ENCODE data around the gene AJAP1. TPM values are rescaled to one million over a fixed set of nuclear protein-coding genes. Genes with fewer than 3 reads are reported as not detected.

The AJAP1 gene
- total RNA-seq, 4 donors from 2014 or later = 0.19 to 0.65 (median 0.22) TPM; not detected in 1

GRCh38 chr1:4769516-4770280, 115.3 kb downstream of the AJAP1 start:
- TF ChIP-seq, protein P1, sequence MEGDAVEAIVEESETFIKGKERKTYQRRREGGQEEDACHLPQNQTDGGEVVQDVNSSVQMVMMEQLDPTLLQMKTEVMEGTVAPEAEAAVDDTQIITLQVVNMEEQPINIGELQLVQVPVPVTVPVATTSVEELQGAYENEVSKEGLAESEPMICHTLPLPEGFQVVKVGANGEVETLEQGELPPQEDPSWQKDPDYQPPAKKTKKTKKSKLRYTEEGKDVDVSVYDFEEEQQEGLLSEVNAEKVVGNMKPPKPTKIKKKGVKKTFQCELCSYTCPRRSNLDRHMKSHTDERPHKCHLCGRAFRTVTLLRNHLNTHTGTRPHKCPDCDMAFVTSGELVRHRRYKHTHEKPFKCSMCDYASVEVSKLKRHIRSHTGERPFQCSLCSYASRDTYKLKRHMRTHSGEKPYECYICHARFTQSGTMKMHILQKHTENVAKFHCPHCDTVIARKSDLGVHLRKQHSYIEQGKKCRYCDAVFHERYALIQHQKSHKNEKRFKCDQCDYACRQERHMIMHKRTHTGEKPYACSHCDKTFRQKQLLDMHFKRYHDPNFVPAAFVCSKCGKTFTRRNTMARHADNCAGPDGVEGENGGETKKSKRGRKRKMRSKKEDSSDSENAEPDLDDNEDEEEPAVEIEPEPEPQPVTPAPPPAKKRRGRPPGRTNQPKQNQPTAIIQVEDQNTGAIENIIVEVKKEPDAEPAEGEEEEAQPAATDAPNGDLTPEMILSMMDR (IDR thresholded peaks at IDR 0.05; ENCODE audit: low read depth) = no peak

GRCh38 chr1:4770713-4771112, 116.3 kb downstream of the AJAP1 start:
- TF ChIP-seq, protein P1 (IDR thresholded peaks at IDR 0.05; ENCODE audit: low read depth) = no peak

GRCh38 chr1:4771267-4771666, 116.9 kb downstream of the AJAP1 start:
- TF ChIP-seq, protein P1 (IDR thresholded peaks at IDR 0.05; ENCODE audit: low read depth) = no peak

- TF ChIP-seq, protein P1 (IDR thresholded peaks at IDR 0.05; ENCODE audit: low read depth) = no peak
These were observed 117.3 kb downstream of the AJAP1 start for GRCh38 chr1:4771721-4772120.

- TF ChIP-seq, protein P1 (IDR thresholded peaks at IDR 0.05; ENCODE audit: low read depth) = no peak
These were observed 118.0 kb downstream of the AJAP1 start for GRCh38 chr1:4772294-4773010.

- TF ChIP-seq, protein P1 (IDR thresholded peaks at IDR 0.05; ENCODE audit: low read depth) = no peak
These were observed 118.8 kb downstream of the AJAP1 start for GRCh38 chr1:4773226-4773625.

DNA sequence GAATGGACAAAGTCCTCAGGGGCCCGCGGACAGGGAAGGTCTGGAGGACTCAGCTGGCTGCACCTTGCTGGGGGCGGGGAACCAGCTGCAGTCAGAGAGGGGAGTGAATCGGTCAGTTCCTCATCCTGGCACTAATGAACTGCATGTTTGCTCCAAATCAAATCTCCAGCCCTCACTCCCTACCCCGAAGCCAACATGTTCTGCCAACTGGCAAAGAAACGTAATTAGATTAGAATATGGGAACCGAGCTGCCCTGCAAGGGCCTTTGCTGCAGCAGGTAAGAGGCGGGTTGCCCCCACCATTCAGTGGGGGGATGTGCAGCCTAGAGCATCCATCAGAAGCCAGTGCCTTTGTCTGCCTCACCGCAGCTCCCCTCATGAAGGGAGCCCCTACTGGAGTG, 121.1 kb downstream of the AJAP1 start:
- TF ChIP-seq, protein P1 (IDR thresholded peaks at IDR 0.05; ENCODE audit: low read depth) = no peak
